Mesothelial cell of epicardium (in vitro differentiated cells): ENCODE data around the gene PTPRJ. TPM values are rescaled to one million over a fixed set of nuclear protein-coding genes. Genes with fewer than 3 reads are reported as not detected.

Experiments
- DNase-seq, 2 experiments: peaks; one replicate each; pipeline ENCODE4 v3.0.0; 2021; ENCODE audit warnings: low spot score in 2 of 2; ENCODE audit not compliant: unreplicated experiment in 2 of 2
- H3K27ac Mint-ChIP-seq: 2 replicates; pipeline ENCODE4 v1.8.0; 2021; ENCODE audit warnings: mixed read lengths
- H3K27me3 Mint-ChIP-seq: 2 replicates; pipeline ENCODE4 v1.8.0; 2021; ENCODE audit warnings: low read depth, mixed read lengths
- H3K36me3 Mint-ChIP-seq: 2 replicates; pipeline ENCODE4 v1.8.0; 2021; ENCODE audit warnings: mixed read lengths
- H3K4me1 Mint-ChIP-seq: 2 replicates; pipeline ENCODE4 v1.8.0; 2021; ENCODE audit warnings: mixed read lengths
- H3K4me3 Mint-ChIP-seq: 2 replicates; pipeline ENCODE4 v1.8.0; 2021; ENCODE audit warnings: mild to moderate bottlenecking, moderate library complexity, mixed read lengths
- H3K9me3 Mint-ChIP-seq: 2 replicates; pipeline ENCODE4 v1.8.0; 2021; ENCODE audit warnings: mixed read lengths
- CTCF ChIP-seq: fragments of 200-600 bp; sonication (generic); IDR thresholded peaks from one replicate; pipeline ENCODE4 v1.5.0; 2021; ENCODE audit warnings: antibody characterized with exemption; ENCODE audit not compliant: unreplicated experiment
- total RNA-seq: library from RNA; stranded (reverse); gene quantifications from 3 replicates; pipeline ENCODE4 v1.2.1, GENCODE V29; 2021

Gene PTPRJ
- total RNA-seq, 1 donor from 2014 or later, result 26.2 TPM

DNA sequence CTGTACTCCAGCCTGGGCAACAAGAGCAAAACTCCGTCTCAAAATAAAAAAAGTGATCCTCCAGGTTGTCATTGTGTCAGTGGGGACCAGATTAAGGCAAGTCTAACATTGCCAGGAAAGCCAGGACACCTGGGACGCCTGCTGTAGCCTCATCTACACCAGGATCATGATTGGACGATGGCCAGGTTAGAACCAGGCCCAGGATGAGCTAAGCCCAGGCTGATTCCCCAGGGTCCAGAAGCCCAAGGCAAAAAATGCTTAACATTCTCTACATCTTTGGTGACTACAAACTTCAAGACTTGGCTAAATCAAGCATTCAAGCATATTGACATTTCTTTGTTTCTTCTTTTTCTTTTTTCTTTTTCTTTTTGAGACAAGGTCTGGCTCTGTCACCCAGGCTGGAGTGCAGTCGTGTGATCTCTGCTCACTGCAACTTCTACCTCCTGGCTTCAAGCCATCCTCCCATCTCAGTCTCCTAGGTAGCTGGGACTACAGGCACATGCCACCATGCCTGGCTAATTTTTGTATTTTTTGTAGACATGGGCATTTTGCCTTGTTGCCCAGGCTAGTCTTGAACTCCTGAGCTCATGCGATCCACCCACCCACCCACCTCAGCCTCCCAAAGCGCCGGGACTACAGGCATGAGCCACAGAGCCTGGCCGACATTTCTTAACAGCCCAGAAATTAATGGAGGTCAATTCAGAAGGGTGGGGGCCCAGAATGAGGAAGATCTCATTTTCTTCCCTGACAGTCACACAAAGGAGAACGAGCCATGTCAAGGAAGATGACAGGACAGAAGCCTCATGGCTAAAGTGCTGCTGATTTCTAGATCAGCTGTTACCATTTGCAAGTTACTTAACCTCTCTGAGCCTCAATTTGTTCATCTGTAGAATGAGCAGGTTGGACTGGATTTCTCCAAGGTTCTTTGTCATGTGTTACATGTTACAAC lies 12.5 kb upstream of the PTPRJ start:
- H3K36me3 Mint-ChIP-seq, result no peaks in the 10 kb centered on the region
- no peak for DNase-seq
- no peak overlapping the region for H3K4me3 Mint-ChIP-seq
- H3K4me1 Mint-ChIP-seq, result peaks cover 3% of the 10 kb centered on the region
- no peaks in the 10 kb centered on the region for H3K27me3 Mint-ChIP-seq
- no peaks in the 10 kb centered on the region for H3K9me3 Mint-ChIP-seq
- H3K27ac Mint-ChIP-seq, result no peak overlapping the region
- no peak for TF ChIP-seq CTCF

DNA sequence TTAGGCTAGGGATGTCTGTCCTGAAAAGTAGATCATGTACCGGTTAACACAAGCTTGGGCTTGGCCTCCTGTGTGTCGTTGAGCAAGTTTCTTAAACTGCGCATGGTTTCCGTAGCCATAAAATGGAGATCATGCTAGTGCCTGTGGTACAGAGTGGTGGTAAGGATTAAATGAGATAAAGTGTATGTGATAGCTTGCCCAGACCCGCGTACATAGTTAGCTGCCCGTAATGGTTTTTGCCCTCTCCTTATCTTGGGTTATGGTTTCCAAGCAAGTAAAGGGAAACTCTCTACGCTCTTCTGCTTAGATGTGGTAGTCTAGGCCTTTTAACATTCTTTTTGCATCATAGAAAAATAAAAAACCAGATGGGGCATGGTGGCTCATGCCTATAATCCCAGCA lies 11.0 kb upstream of the PTPRJ start:
- no peak for DNase-seq

GRCh38 chr11:47971501-47971900 lies 8.9 kb upstream of the PTPRJ start:
- H3K36me3 Mint-ChIP-seq, result no peaks in the 10 kb centered on the region
- peaks cover 15% of the 10 kb centered on the region for H3K4me1 Mint-ChIP-seq

More for the DNA sequence above, 11.0 kb upstream of the PTPRJ start:
- Mint-ChIP-seq H3K4me3 (no peak overlapping the region), H3K27ac (no peak overlapping the region), H3K9me3 (no peaks in the 10 kb centered on the region), H3K36me3 (no peaks in the 10 kb centered on the region), H3K27me3 (no peaks in the 10 kb centered on the region), H3K4me1 (peaks cover 11% of the 10 kb centered on the region)
- no peak for TF ChIP-seq CTCF

DNA sequence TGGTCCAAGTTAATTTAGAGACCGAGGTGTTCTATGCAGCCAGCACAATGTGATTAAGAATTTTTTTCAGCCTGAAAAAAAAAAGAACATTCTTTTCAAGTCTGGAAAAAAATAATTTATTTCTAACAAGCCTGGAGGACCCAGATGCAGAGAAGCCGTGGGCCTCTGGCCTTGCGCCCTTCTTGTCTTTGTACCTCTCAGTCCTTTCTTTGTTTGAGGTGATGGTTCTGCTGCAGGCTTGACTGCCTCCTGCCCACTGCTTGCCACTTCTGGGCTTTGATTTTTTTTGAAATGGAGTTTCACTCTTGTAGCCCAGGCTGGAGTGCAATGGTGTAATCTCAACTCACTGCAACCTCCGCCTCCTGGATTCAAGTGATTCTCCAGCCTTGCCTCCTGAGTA lies 7.2 kb upstream of the PTPRJ start:
- H3K27me3 Mint-ChIP-seq, result no peaks in the 10 kb centered on the region
- TF ChIP-seq CTCF, result no peak
- H3K4me3 Mint-ChIP-seq, result no peak overlapping the region
- H3K27ac Mint-ChIP-seq, result no peak overlapping the region
- H3K9me3 Mint-ChIP-seq, result no peaks in the 10 kb centered on the region
- H3K36me3 Mint-ChIP-seq, result no peaks in the 10 kb centered on the region
- DNase-seq, result no peak
- H3K4me1 Mint-ChIP-seq, result peaks cover 12% of the 10 kb centered on the region

More at GRCh38 chr11:47971501-47971900, 8.9 kb upstream of the PTPRJ start:
- no peaks in the 10 kb centered on the region for H3K9me3 Mint-ChIP-seq
- H3K27me3 Mint-ChIP-seq, result no peaks in the 10 kb centered on the region
- TF ChIP-seq CTCF, result no peak
- no peak for DNase-seq
- H3K4me3 Mint-ChIP-seq, result no peak overlapping the region
- H3K27ac Mint-ChIP-seq, result no peak overlapping the region

DNA sequence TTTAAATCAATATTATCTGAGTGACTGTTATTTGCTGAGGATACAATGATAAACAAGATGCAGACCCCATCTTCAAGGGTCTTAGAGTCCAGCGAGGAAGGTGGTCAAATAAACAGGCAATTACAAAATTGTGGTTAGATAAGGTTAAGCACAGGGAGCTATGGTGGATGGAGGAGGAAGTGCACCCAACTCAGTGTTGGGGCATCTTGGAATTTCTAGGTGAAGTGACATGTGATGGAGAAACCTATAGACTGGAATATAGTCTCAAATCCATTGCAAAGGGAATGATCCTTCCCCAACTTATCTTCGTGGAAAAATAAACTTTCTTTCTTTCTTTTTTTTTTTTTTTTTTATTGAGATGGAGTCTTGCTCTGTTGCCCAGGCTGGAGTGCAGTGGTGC lies 3.4 kb upstream of the PTPRJ start:
- H3K27ac Mint-ChIP-seq, result peak overlapping the region; percentile 45
- no peaks in the 10 kb centered on the region for H3K9me3 Mint-ChIP-seq
- H3K4me3 Mint-ChIP-seq, result no peak overlapping the region
- no peak for TF ChIP-seq CTCF
- no peaks in the 10 kb centered on the region for H3K36me3 Mint-ChIP-seq
- peaks cover 20% of the 10 kb centered on the region for H3K4me1 Mint-ChIP-seq
- no peaks in the 10 kb centered on the region for H3K27me3 Mint-ChIP-seq
- no peak for DNase-seq
